A549 (cell line): ENCODE data around the gene ZNF532. TPM values are rescaled to one million over a fixed set of nuclear protein-coding genes. Genes with fewer than 3 reads are reported as not detected.

ENCODE experiments used
- ATAC-seq, 2 experiments: fragments of 200-7000 bp in 1 of 2; fragments of >200 bp in 1 of 2; cut with Nextera tagmentation in 1 of 2; cut with Tn5 transposase in 1 of 2; 3 replicates each; pipeline versions ENCODE4 v1.8.0 to v1.9.1; 2018 to 2020; ENCODE audit warnings: mild to moderate bottlenecking in 1 of 2, moderate library complexity in 1 of 2
- CTCF ChIA-PET: fragments of 300-600 bp; sonication (Branson Sonifier 250); formaldehyde crosslinking; extraction: SDS; loops from one replicate; lab custom pipeline; 2021; ENCODE audit warnings: antibody characterized with exemption, inconsistent platforms; lab: Yijun Ruan, JAX
- POLR2A ChIA-PET: fragments of 350-600 bp; formaldehyde crosslinking; extraction: SDS; loops from one replicate; lab custom pipeline; 2021; ENCODE audit warnings: antibody characterized with exemption, inconsistent platforms; lab: Yijun Ruan, JAX
- DNase-seq, 2 experiments: peaks; one replicate each; pipeline versions ENCODE4 v3.0.0 to v3.0.0-alpha.2; 2011 to 2016; ENCODE audit warnings: low read depth in 1 of 2, low spot score in 1 of 2
- FAIRE-seq: peaks from 2 replicates; lab custom pipeline; 2011; peaks lifted over from hg19 to GRCh38; lab: Jason Lieb, UNC
- H3K27ac ChIP-seq, 2 experiments: fragments of >200 bp; sonication (Bioruptor Twin); formaldehyde crosslinking; 3 replicates each; pipeline ENCODE4 v1.5.1; 2016 to 2017
- H3K4me1 ChIP-seq: fragments of >200 bp; sonication (Bioruptor Twin); formaldehyde crosslinking; 3 replicates; pipeline ENCODE4 v1.6.1; 2016
- H3K4me2 ChIP-seq: fragments of >200 bp; sonication (Bioruptor Twin); formaldehyde crosslinking; 3 replicates; pipeline ENCODE4 v1.6.1; 2016
- H3K4me3 ChIP-seq: fragments of >200 bp; sonication (Bioruptor Twin); formaldehyde crosslinking; 3 replicates; pipeline ENCODE4 v1.5.1; 2016
- H3K9me3 ChIP-seq: fragments of >200 bp; sonication (Bioruptor Twin); formaldehyde crosslinking; 3 replicates; pipeline ENCODE4 v1.6.1; 2016
- CBX2 ChIP-seq: fragments of 200-600 bp; sonication (generic); IDR thresholded peaks from 2 replicates; pipeline ENCODE4 v1.6.1; 2016; ENCODE audit warnings: low read depth, mild to moderate bottlenecking, borderline replicate concordance
- CBX8 ChIP-seq: fragments of 200-600 bp; sonication (generic); IDR thresholded peaks from 2 replicates; pipeline ENCODE4 v1.6.1; 2016
- CHD4 ChIP-seq: fragments of 200-600 bp; sonication (generic); IDR thresholded peaks from 2 replicates; pipeline ENCODE4 v1.6.1; 2016; ENCODE audit warnings: antibody characterized with exemption, mild to moderate bottlenecking, borderline replicate concordance
- EHF ChIP-seq: fragments of 250-450 bp; sonication (Bioruptor Pico); IDR thresholded peaks from 2 replicates; pipeline ENCODE4 v1.5.0; 2020; ENCODE audit warnings: mild to moderate bottlenecking
- EHMT2 ChIP-seq: fragments of 200-600 bp; sonication (generic); IDR thresholded peaks from 2 replicates; pipeline ENCODE4 v1.6.1; 2016; ENCODE audit warnings: antibody characterized with exemption, low read depth, mild to moderate bottlenecking, moderate library complexity
- EP300 ChIP-seq, 2 experiments: fragments of >200 bp; sonication (Bioruptor Twin); formaldehyde crosslinking; IDR thresholded peaks; 2 replicates in 1 of 2; 3 replicates in 1 of 2; pipeline ENCODE4 v1.6.1; 2016 to 2017
- FOXS1 ChIP-seq: fragments of 250-450 bp; sonication (Bioruptor Pico); IDR thresholded peaks from 2 replicates; pipeline ENCODE4 v1.5.0; 2020; ENCODE audit warnings: mild to moderate bottlenecking, moderate library complexity
- HDAC2 ChIP-seq: fragments of 200-600 bp; sonication (generic); IDR thresholded peaks from 2 replicates; pipeline ENCODE4 v1.6.1; 2016
- HOXA7 ChIP-seq: fragments of 250-450 bp; sonication (Bioruptor Pico); IDR thresholded peaks from 2 replicates; pipeline ENCODE4 v1.5.0; 2020; ENCODE audit warnings: mild to moderate bottlenecking, moderate library complexity
- JUN ChIP-seq, 2 experiments: fragments of >200 bp; sonication (Bioruptor Twin); formaldehyde crosslinking; IDR thresholded peaks; 2 replicates in 1 of 2; 3 replicates in 1 of 2; pipeline ENCODE4 v1.6.1; 2016 to 2017
- KDM5A ChIP-seq: fragments of 200-600 bp; sonication (generic); IDR thresholded peaks from 2 replicates; pipeline ENCODE4 v1.6.1; 2016; ENCODE audit warnings: antibody characterized with exemption, mild to moderate bottlenecking
- MAFK ChIP-seq: fragments of 450-650 bp; IDR thresholded peaks from 2 replicates; pipeline ENCODE4 v1.6.1; 2014; ENCODE audit not compliant: partially characterized antibody
- MYC ChIP-seq: IDR thresholded peaks from 2 replicates; pipeline ENCODE4 v1.6.1; 2012; ENCODE audit warnings: mild to moderate bottlenecking, inconsistent platforms, low read length, improper control_type of control experiment, borderline replicate concordance
- NR3C1 ChIP-seq: fragments of >200 bp; sonication (Bioruptor Twin); formaldehyde crosslinking; IDR thresholded peaks from 3 replicates; pipeline ENCODE4 v1.6.1; 2017
- PHF8 ChIP-seq: fragments of 200-600 bp; sonication (generic); IDR thresholded peaks from 2 replicates; pipeline ENCODE4 v1.6.1; 2016; ENCODE audit warnings: low read depth, mild to moderate bottlenecking, antibody characterized with exemption, moderate library complexity, borderline replicate concordance
- POLR2A ChIP-seq: IDR thresholded peaks from 2 replicates; pipeline ENCODE4 v1.6.1; 2012; ENCODE audit warnings: mild to moderate bottlenecking, low read length
- RARB ChIP-seq: fragments of 250-450 bp; sonication (Bioruptor Pico); IDR thresholded peaks from 2 replicates; pipeline ENCODE4 v1.8.0; 2021; ENCODE audit warnings: mild to moderate bottlenecking, moderate library complexity
- WGBS: methylation state at CpG from one replicate; pipeline ENCODE4 v1.1.6; 2017; ENCODE audit errors: missing lambda C conversion rate; 5-methylcytosine and 5-hydroxymethylcytosine counted together
- polyA plus RNA-seq, 4 experiments: library from polyadenylated mRNA; depleted of rRNA in 3 of 4; stranded (reverse); fragments of >200 nt; fragmentation: RNase III in 1 of 4; extraction: RNeasy Plus Mini Kit Qiagen cat#74134 plus additional on column Dnase treatment in 1 of 4; gene quantifications; 2 replicates in 3 of 4; 3 replicates in 1 of 4; pipeline ENCODE4 v1.2.3, GENCODE V29; 2011 to 2017
- TF ChIP-seq, protein P1 (sequence below): IDR thresholded peaks from 2 replicates; pipeline ENCODE4 v1.6.1; 2012
- TF ChIP-seq, protein P2 (sequence below): fragments of 250-450 bp; sonication (Bioruptor Pico); IDR thresholded peaks from 2 replicates; pipeline ENCODE4 v1.5.0; 2021; ENCODE audit warnings: mild to moderate bottlenecking, moderate library complexity, borderline replicate concordance
- TF ChIP-seq, protein P3 (sequence below): fragments of 450-650 bp; IDR thresholded peaks from 2 replicates; pipeline ENCODE4 v1.6.1; 2014; ENCODE audit warnings: antibody characterized with exemption
- TF ChIP-seq, protein P4 (sequence below): fragments of 250-450 bp; sonication (Bioruptor Pico); IDR thresholded peaks from 2 replicates; pipeline ENCODE4 v1.5.0; 2020; ENCODE audit warnings: low read depth, mild to moderate bottlenecking, moderate library complexity
- TF ChIP-seq, protein P5 (sequence below): fragments of 200-600 bp; sonication (generic); IDR thresholded peaks from 2 replicates; pipeline ENCODE4 v1.6.1; 2016; ENCODE audit warnings: antibody characterized with exemption, mild to moderate bottlenecking, moderate library complexity
- TF ChIP-seq, protein P6 (sequence below): fragments of >200 bp; sonication (Bioruptor Twin); formaldehyde crosslinking; IDR thresholded peaks from 2 replicates; pipeline ENCODE4 v1.6.1; 2016

Gene ZNF532
- polyA plus RNA-seq, 2 of the 4 experiments (the other 2 are of a cell fraction) = 26.8 to 64.6 TPM

DNA sequence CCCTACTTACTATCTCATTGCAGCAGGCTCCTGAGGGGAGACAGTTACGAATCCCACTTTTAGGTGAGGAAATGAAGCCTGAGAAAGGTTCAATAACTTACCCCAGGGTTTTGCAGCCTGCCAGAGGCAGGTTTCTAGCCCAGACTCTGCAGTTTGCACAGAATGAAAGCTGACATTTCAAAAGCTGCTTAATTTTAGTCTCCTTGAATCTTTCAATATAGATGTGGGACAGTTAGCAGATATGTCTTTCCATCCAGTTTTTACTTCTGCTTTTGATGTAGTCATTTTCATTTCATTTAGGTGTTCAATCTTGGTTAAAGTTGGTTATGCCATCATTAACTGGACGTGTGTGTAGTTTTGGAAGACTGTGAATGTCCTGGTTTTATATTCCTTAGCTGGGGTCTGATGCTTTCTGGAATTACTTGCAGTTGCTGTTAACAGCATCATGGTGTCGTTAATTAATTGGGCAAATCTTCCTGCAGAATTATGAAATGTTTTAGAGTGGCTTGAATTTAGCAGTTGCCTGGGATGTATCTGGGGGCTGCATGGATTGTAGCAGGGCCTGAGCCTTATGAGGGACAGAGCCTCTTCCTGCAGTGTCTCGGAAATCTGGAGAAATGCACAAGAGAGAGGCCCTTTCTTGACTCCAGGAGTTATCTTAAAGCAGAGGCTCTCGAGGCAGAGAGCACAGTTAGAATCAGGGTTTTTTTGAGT is 100.8 kb downstream of the ZNF532 start (continued):
- TF ChIP-seq, protein P1, sequence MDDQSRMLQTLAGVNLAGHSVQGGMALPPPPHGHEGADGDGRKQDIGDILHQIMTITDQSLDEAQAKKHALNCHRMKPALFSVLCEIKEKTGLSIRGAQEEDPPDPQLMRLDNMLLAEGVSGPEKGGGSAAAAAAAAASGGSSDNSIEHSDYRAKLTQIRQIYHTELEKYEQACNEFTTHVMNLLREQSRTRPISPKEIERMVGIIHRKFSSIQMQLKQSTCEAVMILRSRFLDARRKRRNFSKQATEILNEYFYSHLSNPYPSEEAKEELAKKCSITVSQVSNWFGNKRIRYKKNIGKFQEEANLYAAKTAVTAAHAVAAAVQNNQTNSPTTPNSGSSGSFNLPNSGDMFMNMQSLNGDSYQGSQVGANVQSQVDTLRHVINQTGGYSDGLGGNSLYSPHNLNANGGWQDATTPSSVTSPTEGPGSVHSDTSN = no peak
- TF ChIP-seq MYC = no peak

DNA sequence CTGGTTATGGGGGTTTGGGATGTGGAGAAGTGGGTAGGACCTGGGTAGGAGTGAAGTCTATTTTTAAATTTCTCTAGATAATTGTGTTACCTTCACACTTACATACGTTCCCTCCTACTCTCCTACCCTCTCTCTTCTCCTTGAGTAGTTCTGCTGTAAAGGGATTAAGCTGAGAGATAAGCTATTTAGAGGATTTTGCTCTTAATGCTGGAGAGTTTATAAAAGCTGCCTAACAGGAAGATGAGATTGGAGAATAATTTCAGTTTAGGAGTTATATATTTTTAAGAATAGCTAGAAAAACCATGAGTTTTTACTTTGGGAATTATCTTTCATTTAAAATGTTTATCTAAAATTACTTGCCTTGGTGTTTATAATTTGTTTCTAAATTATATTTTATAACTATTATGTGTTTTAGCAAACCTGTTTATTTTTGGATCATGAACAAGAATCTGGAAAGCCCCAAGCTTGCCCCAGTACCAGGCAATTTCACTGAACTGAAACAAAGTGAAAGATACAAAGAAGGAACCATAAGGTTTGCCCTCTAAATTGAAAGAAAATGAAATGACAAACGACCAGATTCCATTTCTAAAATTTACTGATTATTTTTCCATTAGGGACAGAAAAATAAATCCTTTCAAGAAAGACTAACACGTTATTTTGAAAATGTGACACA is 101.5 kb downstream of the ZNF532 start:
- Histone ChIP-seq H3K4me2 (no peak overlapping the region), H3K4me1 (peaks cover 30% of the 10 kb centered on the region; the same call in 2 of the 3 replicates), H3K4me3 (no peak overlapping the region), H3K9me3 (no peaks in the 10 kb centered on the region), H3K27ac (peak overlapping the region; percentile 35 to 68; a peak in 4 of 6 replicates)
- ChIA-PET CTCF (no interaction called here), POLR2A (no interaction called here)
- no peak for FAIRE-seq
- WGBS = 51% methylated on average over 3 of the region's 3 CpGs
- DNase-seq = no peak
- TF ChIP-seq RARB (CRISPR knock-in tag) = no peak
- TF ChIP-seq EHMT2 = no peak
- no peak for TF ChIP-seq FOXS1 (CRISPR knock-in tag)
- TF ChIP-seq POLR2A = no peak
- TF ChIP-seq CHD4 = no peak
- TF ChIP-seq NR3C1 = no peak
- no peak for TF ChIP-seq HDAC2
- TF ChIP-seq MAFK = no peak
- TF ChIP-seq, protein P2, sequence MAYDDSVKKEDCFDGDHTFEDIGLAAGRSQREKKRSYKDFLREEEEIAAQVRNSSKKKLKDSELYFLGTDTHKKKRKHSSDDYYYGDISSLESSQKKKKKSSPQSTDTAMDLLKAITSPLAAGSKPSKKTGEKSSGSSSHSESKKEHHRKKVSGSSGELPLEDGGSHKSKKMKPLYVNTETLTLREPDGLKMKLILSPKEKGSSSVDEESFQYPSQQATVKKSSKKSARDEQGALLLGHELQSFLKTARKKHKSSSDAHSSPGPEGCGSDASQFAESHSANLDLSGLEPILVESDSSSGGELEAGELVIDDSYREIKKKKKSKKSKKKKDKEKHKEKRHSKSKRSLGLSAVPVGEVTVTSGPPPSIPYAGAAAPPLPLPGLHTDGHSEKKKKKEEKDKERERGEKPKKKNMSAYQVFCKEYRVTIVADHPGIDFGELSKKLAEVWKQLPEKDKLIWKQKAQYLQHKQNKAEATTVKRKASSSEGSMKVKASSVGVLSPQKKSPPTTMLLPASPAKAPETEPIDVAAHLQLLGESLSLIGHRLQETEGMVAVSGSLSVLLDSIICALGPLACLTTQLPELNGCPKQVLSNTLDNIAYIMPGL (CRISPR knock-in tag) = no peak
- TF ChIP-seq HOXA7 (CRISPR knock-in tag) = no peak
- no peak for TF ChIP-seq EP300 (IDR thresholded peaks at IDR 0.05)
- TF ChIP-seq EHF (CRISPR knock-in tag) = no peak
- TF ChIP-seq, protein P3, sequence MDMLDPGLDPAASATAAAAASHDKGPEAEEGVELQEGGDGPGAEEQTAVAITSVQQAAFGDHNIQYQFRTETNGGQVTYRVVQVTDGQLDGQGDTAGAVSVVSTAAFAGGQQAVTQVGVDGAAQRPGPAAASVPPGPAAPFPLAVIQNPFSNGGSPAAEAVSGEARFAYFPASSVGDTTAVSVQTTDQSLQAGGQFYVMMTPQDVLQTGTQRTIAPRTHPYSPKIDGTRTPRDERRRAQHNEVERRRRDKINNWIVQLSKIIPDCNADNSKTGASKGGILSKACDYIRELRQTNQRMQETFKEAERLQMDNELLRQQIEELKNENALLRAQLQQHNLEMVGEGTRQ = no peak
- TF ChIP-seq JUN (IDR thresholded peaks at IDR 0.05) = no peak
- ATAC-seq = no peak

DNA sequence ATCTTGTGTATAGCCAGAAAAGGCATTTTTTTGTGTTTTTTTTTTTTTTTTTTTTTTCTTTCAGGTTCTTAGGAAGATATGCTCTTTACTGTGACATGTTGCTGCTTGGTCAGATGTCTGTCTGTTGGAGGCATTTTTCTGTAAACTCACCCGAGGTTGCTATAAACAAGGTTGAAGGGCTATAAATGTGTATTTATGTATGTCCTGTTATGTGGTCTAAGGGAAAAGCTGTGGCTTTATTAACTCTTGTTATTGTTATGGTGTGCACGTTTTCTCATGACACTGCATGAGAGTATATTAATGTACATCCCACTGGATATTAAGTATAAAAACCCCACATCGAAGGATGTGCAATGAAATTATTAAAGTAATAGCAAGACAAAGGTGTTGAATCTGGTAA is 102.0 kb downstream of the ZNF532 start:
- ChIA-PET CTCF (no interaction called here), POLR2A (no interaction called here)
- ATAC-seq = no peak
- 88% methylated on average over 3 of the region's 3 CpGs for WGBS
- Histone ChIP-seq H3K4me2 (no peak overlapping the region), H3K9me3 (no peaks in the 10 kb centered on the region), H3K4me1 (peaks cover 30% of the 10 kb centered on the region; the same call in 2 of the 3 replicates), H3K4me3 (no peak overlapping the region), H3K27ac (peak overlapping the region in 1 of 2 experiments; percentile 6; a peak in 1 of 6 replicates)
- no peak for DNase-seq
- no peak for FAIRE-seq
- no peak for TF ChIP-seq KDM5A
- no peak for TF ChIP-seq EHF (CRISPR knock-in tag)
- TF ChIP-seq HDAC2 = no peak
- no peak for TF ChIP-seq JUN (IDR thresholded peaks at IDR 0.05)
- no peak for TF ChIP-seq CBX8
- TF ChIP-seq, protein P4, sequence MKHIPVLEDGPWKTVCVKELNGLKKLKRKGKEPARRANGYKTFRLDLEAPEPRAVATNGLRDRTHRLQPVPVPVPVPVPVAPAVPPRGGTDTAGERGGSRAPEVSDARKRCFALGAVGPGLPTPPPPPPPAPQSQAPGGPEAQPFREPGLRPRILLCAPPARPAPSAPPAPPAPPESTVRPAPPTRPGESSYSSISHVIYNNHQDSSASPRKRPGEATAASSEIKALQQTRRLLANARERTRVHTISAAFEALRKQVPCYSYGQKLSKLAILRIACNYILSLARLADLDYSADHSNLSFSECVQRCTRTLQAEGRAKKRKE (CRISPR knock-in tag) = no peak
- TF ChIP-seq, protein P5, sequence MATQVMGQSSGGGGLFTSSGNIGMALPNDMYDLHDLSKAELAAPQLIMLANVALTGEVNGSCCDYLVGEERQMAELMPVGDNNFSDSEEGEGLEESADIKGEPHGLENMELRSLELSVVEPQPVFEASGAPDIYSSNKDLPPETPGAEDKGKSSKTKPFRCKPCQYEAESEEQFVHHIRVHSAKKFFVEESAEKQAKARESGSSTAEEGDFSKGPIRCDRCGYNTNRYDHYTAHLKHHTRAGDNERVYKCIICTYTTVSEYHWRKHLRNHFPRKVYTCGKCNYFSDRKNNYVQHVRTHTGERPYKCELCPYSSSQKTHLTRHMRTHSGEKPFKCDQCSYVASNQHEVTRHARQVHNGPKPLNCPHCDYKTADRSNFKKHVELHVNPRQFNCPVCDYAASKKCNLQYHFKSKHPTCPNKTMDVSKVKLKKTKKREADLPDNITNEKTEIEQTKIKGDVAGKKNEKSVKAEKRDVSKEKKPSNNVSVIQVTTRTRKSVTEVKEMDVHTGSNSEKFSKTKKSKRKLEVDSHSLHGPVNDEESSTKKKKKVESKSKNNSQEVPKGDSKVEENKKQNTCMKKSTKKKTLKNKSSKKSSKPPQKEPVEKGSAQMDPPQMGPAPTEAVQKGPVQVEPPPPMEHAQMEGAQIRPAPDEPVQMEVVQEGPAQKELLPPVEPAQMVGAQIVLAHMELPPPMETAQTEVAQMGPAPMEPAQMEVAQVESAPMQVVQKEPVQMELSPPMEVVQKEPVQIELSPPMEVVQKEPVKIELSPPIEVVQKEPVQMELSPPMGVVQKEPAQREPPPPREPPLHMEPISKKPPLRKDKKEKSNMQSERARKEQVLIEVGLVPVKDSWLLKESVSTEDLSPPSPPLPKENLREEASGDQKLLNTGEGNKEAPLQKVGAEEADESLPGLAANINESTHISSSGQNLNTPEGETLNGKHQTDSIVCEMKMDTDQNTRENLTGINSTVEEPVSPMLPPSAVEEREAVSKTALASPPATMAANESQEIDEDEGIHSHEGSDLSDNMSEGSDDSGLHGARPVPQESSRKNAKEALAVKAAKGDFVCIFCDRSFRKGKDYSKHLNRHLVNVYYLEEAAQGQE = no peak
- TF ChIP-seq PHF8 = no peak
- TF ChIP-seq EP300 (IDR thresholded peaks at IDR 0.05) = no peak
- TF ChIP-seq, protein P6, sequence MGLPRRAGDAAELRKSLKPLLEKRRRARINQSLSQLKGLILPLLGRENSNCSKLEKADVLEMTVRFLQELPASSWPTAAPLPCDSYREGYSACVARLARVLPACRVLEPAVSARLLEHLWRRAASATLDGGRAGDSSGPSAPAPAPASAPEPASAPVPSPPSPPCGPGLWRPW = no peak
- no peak for TF ChIP-seq CBX2
- TF ChIP-seq, all 56 proteins: peak for 0
